PFSK-1 (cell line): ENCODE data around the gene L3MBTL4.

Experiments
- POLR2AphosphoS5 ChIP-seq: IDR thresholded peaks from 2 replicates; pipeline ENCODE4 v1.6.1; 2012; ENCODE audit warnings: low read depth, mild to moderate bottlenecking, control low read depth, low read length, moderate library complexity
- TAF1 ChIP-seq: IDR thresholded peaks from 2 replicates; pipeline ENCODE4 v1.6.1; 2012; ENCODE audit warnings: low read length, control low read depth, borderline replicate concordance; ENCODE audit not compliant: insufficient read depth
- TF ChIP-seq, protein P1 (sequence below), 2 experiments: IDR thresholded peaks; 2 replicates each; pipeline versions ENCODE4 v1.6.1 to v1.8.0; 2011 to 2012; ENCODE audit warnings: low read depth in 2 of 2, low read length in 2 of 2, control low read depth in 1 of 2, inconsistent platforms in 1 of 2, mild to moderate bottlenecking in 1 of 2, moderate library complexity in 1 of 2; ENCODE audit not compliant: insufficient read depth in 1 of 2

DNA sequence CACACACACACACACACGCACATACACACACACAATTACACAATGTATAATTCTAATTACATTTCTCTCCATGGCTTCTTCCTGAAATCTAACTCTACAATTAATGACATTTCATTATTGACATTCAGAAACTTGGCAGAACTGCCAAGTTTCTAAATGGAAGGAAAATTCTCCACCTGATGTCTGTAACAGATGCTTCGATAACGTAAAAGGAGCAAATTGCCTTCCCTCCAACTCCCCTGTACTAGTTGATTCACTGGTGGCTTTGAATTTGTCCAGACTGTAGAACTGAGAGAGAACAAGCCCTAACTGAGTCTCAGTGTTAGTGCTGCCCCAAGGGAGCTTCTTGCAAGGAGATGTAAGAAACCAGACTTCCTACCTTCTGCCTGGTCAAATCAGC lies 264.3 kb downstream of the L3MBTL4 start:
- TF ChIP-seq POLR2AphosphoS5, result no peak
- TF ChIP-seq, protein P1, sequence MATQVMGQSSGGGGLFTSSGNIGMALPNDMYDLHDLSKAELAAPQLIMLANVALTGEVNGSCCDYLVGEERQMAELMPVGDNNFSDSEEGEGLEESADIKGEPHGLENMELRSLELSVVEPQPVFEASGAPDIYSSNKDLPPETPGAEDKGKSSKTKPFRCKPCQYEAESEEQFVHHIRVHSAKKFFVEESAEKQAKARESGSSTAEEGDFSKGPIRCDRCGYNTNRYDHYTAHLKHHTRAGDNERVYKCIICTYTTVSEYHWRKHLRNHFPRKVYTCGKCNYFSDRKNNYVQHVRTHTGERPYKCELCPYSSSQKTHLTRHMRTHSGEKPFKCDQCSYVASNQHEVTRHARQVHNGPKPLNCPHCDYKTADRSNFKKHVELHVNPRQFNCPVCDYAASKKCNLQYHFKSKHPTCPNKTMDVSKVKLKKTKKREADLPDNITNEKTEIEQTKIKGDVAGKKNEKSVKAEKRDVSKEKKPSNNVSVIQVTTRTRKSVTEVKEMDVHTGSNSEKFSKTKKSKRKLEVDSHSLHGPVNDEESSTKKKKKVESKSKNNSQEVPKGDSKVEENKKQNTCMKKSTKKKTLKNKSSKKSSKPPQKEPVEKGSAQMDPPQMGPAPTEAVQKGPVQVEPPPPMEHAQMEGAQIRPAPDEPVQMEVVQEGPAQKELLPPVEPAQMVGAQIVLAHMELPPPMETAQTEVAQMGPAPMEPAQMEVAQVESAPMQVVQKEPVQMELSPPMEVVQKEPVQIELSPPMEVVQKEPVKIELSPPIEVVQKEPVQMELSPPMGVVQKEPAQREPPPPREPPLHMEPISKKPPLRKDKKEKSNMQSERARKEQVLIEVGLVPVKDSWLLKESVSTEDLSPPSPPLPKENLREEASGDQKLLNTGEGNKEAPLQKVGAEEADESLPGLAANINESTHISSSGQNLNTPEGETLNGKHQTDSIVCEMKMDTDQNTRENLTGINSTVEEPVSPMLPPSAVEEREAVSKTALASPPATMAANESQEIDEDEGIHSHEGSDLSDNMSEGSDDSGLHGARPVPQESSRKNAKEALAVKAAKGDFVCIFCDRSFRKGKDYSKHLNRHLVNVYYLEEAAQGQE (IDR thresholded peaks at IDR 0.05; ENCODE audit: insufficient read depth in 1 of 2, low read depth in 2 of 2, low read length in 2 of 2), result no peak
- no peak for TF ChIP-seq TAF1
